HepG2 (cell line): ENCODE results near the gene LGI4.

ENCODE experiments used
- EP300 ChIP-seq, 3 experiments: sonication (generic) in 1 of 3; formaldehyde crosslinking in 1 of 3; IDR thresholded peaks; 2 replicates each; pipeline versions ENCODE4 v1.5.1 to v1.6.1; 2011 to 2020; ENCODE audit warnings: low read depth in 2 of 3, low read length in 2 of 3, borderline replicate concordance in 1 of 3, improper control_type of control experiment in 1 of 3, mild to moderate bottlenecking in 1 of 3, missing genetic modification reagents in 1 of 3, moderate library complexity in 1 of 3
- JUNB ChIP-seq: sonication (generic); formaldehyde crosslinking; IDR thresholded peaks from 2 replicates; pipeline ENCODE4 v1.8.0; 2022; ENCODE audit warnings: missing genetic modification reagents, mild to moderate bottlenecking, borderline replicate concordance
- MEIS2 ChIP-seq: sonication (generic); formaldehyde crosslinking; IDR thresholded peaks from 2 replicates; pipeline ENCODE4 v1.9.0; 2021; ENCODE audit warnings: mild to moderate bottlenecking, missing genetic modification reagents

DNA sequence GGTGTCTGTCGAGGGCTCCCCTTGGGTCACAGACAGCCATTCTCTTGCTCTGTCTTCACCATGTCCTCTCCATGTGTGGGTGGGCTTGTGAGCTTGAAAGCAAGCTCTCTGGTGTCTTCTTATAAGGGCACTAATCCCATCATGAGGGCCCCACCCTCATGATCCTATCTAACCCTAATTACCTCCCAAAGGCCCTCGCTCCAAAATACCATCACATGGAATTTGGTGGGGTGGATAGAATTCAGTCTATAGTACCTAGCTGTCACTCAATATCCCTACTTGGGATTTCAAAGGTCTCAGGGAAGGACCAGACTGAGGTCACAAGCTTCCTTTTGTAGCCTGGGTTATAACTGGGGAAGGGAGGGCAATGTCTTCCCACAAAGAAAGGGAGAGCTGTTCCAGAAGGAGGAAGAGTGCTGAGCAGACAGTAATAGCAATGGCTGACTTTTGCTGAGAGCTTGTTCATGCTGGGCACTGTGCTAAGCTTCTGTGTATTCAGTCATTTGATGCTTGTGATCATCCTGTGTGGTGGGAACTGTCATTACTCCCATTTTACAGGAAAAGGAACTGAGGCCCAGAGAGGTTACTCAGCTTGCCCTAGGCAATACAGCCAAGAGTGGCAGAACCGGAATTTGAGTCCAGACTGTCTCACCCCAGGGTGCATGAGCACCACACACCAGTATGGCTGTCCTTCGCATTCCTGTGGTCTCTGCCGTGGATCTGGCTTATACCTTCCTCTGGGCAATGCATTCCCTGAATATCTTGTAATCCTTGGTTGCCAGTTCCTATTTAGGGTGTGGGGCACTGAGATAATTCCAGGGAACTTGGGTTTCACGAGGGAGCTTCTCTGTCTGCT lies 27.8 kb upstream of the LGI4 start:
- TF ChIP-seq EP300 (IDR thresholded peaks at IDR 0.05; ENCODE audit: low read depth in 2 of 2, low read length in 2 of 2): no peak
- no peak for TF ChIP-seq EP300 (CRISPR knock-in tag; IDR thresholded peaks at IDR 0.05; ENCODE audit: borderline replicate concordance)
- no peak for TF ChIP-seq JUNB
- no peak for TF ChIP-seq MEIS2 (CRISPR knock-in tag)
